ENCODE results near the gene PCDHGA12.
"Not testable (repeated sequence)": the region's sequence is repeated elsewhere in the genome, so short reads cannot be mapped to it uniquely, and the experiment has no call there.

PCDHGA12 gene

GRCh38 chr5:141430332-141431113, at the start of gene PCDHGA12:
TSS of gene PCDHGA12 (plus strand) at chr5:141430507. CDS start at chr5:141430760, 253 bp downstream.
- DNase-seq = no peak

- DNase-seq = no peak
These were observed 47.6 kb upstream of the PCDHGA12 start, which contains the start of gene PCDHGA7 for GRCh38 chr5:141382469-141383294. TSS of gene PCDHGA7 (plus strand) at chr5:141382742. CDS start at chr5:141382900, 158 bp downstream.

- no peak for DNase-seq
These were observed 47.0 kb upstream of the PCDHGA12 start for GRCh38 chr5:141383345-141383744.

DNA sequence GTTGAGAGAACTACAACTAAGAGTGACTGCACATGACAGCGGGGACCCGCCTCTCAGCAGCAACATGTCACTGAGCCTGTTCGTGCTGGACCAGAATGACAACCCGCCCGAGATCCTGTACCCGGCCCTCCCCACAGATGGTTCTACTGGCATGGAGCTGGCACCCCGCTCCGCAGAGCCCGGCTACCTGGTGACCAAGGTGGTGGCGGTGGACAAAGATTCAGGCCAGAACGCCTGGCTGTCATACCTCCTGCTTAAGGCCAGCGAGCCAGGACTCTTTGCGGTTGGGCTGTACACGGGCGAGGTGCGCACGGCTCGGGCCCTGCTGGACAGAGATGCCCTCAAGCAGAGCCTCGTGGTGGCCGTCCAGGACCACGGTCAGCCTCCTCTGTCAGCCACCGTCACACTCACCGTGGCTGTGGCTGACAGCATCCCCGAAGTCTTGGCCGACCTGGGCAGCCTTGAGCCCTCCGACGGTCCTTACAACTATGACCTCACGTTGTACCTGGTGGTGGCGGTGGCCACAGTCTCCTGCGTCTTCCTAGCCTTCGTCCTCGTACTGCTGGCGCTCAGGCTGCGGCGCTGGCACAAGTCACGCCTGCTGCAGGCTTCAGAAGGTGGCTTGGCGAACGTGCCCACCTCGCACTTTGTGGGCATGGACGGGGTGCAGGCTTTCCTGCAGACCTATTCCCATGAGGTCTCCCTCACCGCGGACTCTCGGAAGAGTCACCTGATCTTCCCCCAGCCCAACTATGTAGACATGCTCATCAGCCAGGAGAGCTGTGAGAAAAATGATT, 45.6 kb upstream of the PCDHGA12 start:
- no peak for DNase-seq

DNA sequence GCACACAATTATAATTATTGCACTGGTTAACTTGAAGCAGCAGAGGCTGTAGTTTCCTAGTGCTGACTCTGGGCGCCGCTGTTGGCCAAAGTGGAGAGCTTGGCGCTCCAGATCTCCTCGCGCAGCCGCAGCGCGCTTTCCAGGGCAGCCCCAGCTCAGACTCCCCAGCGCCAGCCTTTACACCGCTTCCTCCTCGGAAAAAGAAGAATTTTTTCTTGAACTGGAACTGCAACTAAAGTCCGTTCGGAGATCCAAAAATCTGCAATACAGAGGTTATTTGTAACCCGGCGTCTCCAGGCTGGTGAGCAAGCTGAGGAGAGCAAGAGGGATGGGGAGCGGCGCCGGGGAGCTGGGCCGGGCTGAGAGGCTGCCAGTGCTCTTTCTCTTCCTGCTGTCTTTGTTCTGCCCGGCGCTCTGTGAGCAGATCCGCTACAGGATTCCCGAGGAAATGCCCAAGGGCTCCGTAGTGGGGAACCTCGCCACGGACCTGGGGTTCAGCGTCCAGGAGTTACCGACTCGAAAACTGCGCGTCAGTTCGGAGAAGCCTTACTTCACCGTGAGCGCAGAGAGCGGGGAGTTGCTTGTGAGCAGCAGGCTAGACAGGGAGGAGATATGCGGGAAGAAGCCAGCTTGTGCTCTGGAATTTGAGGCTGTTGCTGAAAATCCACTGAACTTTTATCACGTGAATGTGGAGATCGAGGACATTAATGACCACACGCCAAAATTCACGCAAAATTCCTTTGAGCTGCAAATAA, 42.6 kb upstream of the PCDHGA12 start, which contains the start of gene PCDHGB4:
Gene PCDHGB4, plus strand, starts transcription at position 142 of the 755 bp plus-strand sequence. Its CDS starts 187 bp downstream, at position 329.
- not testable (repeated sequence) for DNase-seq

DNA sequence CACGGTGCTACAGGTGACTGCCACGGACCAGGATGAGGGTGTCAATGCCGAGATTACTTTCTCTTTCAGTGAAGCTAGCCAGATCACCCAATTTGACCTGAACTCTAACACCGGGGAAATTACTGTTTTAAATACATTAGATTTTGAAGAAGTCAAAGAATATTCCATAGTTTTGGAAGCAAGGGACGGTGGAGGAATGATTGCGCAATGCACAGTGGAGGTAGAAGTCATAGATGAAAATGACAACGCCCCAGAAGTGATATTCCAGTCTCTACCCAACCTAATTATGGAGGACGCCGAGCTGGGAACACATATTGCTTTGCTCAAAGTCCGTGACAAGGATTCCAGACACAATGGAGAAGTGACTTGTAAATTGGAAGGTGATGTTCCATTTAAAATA, 41.6 kb upstream of the PCDHGA12 start:
- DNase-seq = no peak

DNA sequence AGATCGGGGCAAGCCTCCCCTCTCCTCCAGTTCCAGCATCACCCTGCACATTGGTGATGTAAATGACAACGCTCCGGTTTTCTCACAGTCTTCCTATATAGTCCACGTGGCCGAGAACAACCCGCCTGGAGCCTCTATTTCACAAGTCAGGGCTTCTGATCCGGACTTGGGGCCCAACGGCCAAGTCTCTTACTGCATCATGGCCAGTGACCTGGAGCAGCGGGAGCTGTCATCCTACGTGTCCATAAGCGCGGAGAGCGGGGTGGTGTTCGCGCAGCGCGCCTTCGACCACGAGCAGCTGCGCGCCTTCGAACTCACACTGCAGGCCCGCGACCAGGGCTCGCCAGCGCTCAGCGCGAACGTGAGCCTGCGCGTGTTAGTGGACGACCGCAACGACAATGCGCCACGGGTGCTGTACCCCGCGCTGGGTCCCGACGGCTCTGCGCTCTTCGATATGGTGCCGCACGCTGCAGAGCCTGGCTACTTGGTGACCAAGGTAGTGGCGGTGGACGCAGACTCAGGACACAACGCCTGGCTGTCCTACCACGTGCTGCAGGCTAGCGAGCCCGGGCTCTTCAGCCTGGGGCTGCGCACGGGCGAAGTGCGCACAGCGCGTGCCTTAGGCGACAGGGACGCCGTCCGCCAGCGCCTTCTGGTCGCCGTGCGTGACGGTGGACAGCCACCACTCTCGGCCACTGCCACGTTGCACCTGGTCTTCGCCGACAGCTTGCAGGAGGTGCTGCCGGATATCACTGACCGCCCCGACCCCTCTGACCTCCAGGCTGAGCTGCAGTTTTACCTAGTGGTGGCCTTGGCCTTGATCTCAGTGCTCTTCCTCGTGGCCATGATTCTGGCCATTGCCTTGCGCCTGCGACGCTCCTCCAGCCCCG, 40.9 kb upstream of the PCDHGA12 start:
- DNase-seq = no peak

- DNase-seq = no peak
These were observed 37.7 kb upstream of the PCDHGA12 start, which contains the start of gene PCDHGA8 for GRCh38 chr5:141392429-141393198. TSS of gene PCDHGA8 (plus strand) at chr5:141392633. CDS start at chr5:141392814, 181 bp downstream.

GRCh38 chr5:141393267-141393666, 37.0 kb upstream of the PCDHGA12 start:
- no peak for DNase-seq

GRCh38 chr5:141394401-141395187, 35.7 kb upstream of the PCDHGA12 start:
- DNase-seq = not testable (repeated sequence)

DNA sequence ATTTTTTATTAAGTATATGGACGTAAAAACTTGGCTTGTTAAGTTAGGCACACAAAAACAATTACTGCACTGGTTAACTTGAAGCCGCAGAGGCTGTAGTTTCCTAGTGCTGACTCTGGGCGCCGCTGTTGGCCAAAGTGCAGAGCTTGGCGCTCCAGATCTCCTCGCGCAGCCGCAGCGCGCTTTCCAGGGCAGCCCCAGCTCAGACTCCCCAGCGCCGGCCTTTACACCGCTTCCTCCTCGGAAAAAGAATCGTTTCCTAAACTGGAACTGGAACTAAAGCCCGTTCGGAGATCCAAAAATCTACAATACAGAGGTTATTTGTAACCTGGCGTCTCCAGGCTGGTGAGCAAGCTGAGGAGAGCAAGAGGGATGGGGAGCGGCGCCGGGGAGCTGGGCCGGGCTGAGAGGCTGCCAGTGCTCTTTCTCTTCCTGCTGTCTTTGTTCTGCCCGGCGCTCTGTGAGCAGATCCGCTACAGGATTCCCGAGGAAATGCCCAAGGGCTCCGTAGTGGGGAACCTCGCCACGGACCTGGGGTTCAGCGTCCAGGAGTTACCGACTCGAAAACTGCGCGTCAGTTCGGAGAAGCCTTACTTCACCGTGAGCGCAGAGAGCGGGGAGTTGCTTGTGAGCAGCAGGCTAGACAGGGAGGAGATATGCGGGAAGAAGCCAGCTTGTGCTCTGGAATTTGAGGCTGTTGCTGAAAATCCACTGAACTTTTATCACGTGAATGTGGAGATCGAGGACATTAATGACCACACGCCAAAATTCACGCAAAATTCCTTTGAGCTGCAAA, 32.4 kb upstream of the PCDHGA12 start, which contains the start of gene PCDHGB5:
Gene PCDHGB5, plus strand, starts transcription at position 192 of the 796 bp plus-strand sequence. Its CDS starts 181 bp downstream, at position 373.
- DNase-seq = peak in 1 of 2 experiments; percentile 19

- no peak for DNase-seq
These were observed 31.7 kb upstream of the PCDHGA12 start for GRCh38 chr5:141398608-141399007.

GRCh38 chr5:141399555-141400258, 30.6 kb upstream of the PCDHGA12 start:
- DNase-seq = no peak

DNA sequence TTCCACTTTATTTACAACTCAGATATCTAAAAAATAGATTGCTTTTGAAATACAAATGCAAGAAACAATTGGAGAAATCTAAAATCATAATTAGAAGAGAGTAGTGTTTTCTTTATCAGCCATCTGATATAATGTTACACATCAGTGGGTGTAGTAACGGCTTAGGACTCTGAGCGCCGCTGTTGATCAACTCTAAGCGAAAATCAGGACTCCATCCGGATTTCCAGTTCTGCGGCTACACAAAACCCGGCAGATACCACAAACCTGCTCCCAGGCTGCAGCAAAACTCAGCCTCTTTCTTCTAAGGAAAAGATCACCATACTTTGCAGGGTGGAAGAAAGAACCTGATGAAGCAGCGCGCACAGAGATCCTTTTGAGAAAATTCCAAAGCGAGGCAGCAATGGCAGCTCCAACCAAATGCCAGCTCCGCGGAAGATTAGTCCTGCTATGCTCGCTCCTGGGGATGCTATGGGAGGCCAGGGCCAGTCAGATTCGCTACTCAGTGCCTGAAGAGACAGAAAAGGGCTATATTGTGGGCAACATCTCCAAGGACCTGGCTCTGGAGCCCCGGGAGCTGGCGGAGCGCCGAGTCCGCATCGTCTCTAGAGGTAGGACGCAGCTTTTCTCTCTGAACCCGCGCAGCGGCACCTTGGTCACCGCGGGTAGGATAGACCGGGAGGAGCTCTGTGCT, 27.6 kb upstream of the PCDHGA12 start, which contains the start of gene PCDHGA9:
Gene PCDHGA9, plus strand, starts transcription at position 226 of the 691 bp plus-strand sequence. Its CDS starts 175 bp downstream, at position 401.
- no peak for DNase-seq

DNA sequence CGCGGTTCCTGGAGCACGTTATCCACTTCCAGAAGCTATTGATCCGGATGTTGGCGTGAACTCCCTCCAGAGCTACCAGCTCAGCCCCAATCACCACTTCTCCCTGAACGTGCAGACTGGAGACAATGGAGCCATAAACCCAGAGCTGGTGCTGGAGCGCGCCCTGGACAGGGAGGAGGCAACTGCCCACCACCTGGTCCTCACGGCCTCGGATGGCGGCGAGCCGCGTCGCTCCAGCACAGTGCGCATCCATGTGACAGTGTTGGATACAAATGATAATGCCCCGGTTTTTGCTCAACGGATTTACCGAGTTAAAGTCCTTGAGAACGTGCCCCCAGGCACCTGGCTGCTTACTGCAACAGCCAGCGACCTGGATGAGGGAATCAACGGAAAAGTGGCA, 26.9 kb upstream of the PCDHGA12 start:
- no peak for DNase-seq

- DNase-seq = not testable (repeated sequence)
These were observed 22.4 kb upstream of the PCDHGA12 start, which contains the start of gene PCDHGB6 for GRCh38 chr5:141407790-141408505. TSS of gene PCDHGB6 (plus strand) at chr5:141408021. CDS start at chr5:141408203, 182 bp downstream.

Data from activated CD4-positive, alpha-beta T cell treated with anti-CD3 and anti-CD28 coated beads, Interleukin-2, amount 50 U/mL, for 4 hours (primary cell).